H1 (cell line): ENCODE data around the gene SCG3. TPM values are rescaled to one million over a fixed set of nuclear protein-coding genes. Genes with fewer than 3 reads are reported as not detected.

ENCODE experiments used
- KDM4A ChIP-seq: IDR thresholded peaks from one replicate; pipeline ENCODE4 v1.7.1; 2012; ENCODE audit warnings: low read depth, mild to moderate bottlenecking, moderate library complexity, low read length, inconsistent platforms; ENCODE audit not compliant: severe bottlenecking
- RFX5 ChIP-seq: IDR thresholded peaks from 2 replicates; pipeline ENCODE4 v1.6.1; 2011; ENCODE audit warnings: low read depth, low read length, improper control_type of control experiment, borderline replicate concordance
- SAP30 ChIP-seq: fragments of 300-600 bp; sonication (generic); IDR thresholded peaks from 2 replicates; pipeline ENCODE4 v1.7.1; 2012; ENCODE audit warnings: low read length, moderate library complexity, mild to moderate bottlenecking, inconsistent platforms; ENCODE audit not compliant: insufficient read depth, insufficient replicate concordance
- SIN3A ChIP-seq, 2 experiments: IDR thresholded peaks in 1 of 2; conservative IDR thresholded peaks in 1 of 2; 2 replicates each; pipeline ENCODE4 v1.6.1; 2011 to 2012; ENCODE audit warnings: low read length in 2 of 2, improper control_type of control experiment in 1 of 2, low read depth in 1 of 2, mild to moderate bottlenecking in 1 of 2
- polyA plus RNA-seq, 7 experiments: library from polyadenylated mRNA; depleted of rRNA in 3 of 7; stranded (reverse) in 5 of 7; unstranded in 2 of 7; fragments of >200 nt in 5 of 7; fragments of 200-250 nt in 2 of 7; gene quantifications; 1 replicate in 5 of 7; 2 replicates in 1 of 7; 4 replicates in 1 of 7; pipeline versions ENCODE4 v1.2.1 to v1.2.3, GENCODE V29; 2011 to 2013; ENCODE audit warnings: missing spikeins in 2 of 7, mixed read lengths in 2 of 7
- total RNA-seq: library from RNA; stranded (reverse); fragmentation: NEBNext Ultra II Directional; extraction: Animal tissue kit (Norgen Biotek cat#: 25700); gene quantifications from 2 replicates; pipeline ENCODE4 v1.2.1, GENCODE V29; 2021

SCG3 gene
- total and polyA plus RNA-seq, 2 of the 8 experiments (the other 6 are each of a cell fraction or from before 2014, with no cell fraction given), result 5.2 to 45.9 TPM

GRCh38 chr15:51759557-51760070, 78.3 kb downstream of the SCG3 start (continued):
- TF ChIP-seq SIN3A (conservative IDR thresholded peaks at IDR 0.05 in 1 of 2, IDR thresholded peaks at IDR 0.05 in 1 of 2; ENCODE audit: low read depth in 1 of 2, low read length in 2 of 2) (no peak), KDM4A (no peak), SAP30 (no peak), RFX5 (no peak)
